NCI-H2107 treated with DMSO at 0.1 percent for 48 hours (cell line): ENCODE measurements around the gene CCDC51.

Source experiments
- DNase-seq: peaks from one replicate; lab custom pipeline; 2025; ENCODE audit not compliant: unreplicated experiment; lab: John Stamatoyannopoulos, UW

Gene CCDC51

DNA sequence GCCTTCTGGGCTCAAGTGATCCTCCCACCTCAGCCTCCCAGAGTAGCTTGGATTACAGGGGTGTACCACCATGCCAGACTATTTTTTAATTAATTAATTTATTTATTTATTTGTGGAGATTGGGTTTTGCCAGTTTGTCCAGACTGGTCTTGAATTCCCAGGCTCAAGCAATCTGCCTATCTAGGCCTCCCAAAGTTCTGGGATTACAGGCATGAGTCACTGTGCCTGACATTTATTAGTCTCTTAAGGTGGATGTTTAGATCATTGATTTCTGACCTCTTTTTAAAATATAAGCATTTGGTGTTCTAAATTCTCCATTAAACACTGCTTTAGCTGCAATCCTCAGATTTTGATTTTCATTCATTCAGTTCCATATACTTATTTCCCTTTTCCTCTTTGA lies 52.3 kb downstream of the CCDC51 start:
- no peak for DNase-seq
